MM.1S (cell line): ENCODE data around the gene OPN3.

Source experiments
- CTCF ChIP-seq: fragments of 300-600 bp; sonication (generic); IDR thresholded peaks from 2 replicates; pipeline ENCODE4 v1.5.1; 2016; ENCODE audit warnings: antibody characterized with exemption, low read length, mixed read lengths
- EZH2 ChIP-seq: fragments of 300-600 bp; sonication (generic); optimal IDR thresholded peaks from 2 replicates; pipeline ENCODE3; 2017; ENCODE audit warnings: low read depth, mild to moderate bottlenecking, antibody characterized with exemption, low read length, mixed read lengths
- EZH2phosphoT487 ChIP-seq: fragments of 300-600 bp; sonication (generic); IDR thresholded peaks from 2 replicates; pipeline ENCODE4 v1.6.1; 2018; ENCODE audit warnings: antibody characterized with exemption, low read length

GRCh38 chr1:241603731-241604245, 36.4 kb downstream of the OPN3 start:
- TF ChIP-seq CTCF (no peak), EZH2 (no peak), EZH2phosphoT487 (no peak)
